Loucy (cell line): ENCODE measurements around the gene SLC29A1.
A peak's percentile ranks its signal among the peaks of the same experiment; 100 is the strongest.

ENCODE experiments used
- H2AFZ ChIP-seq: fragments of 200-600 bp; sonication (generic); 2 replicates; pipeline ENCODE4 v1.6.0; 2016; ENCODE audit warnings: antibody characterized with exemption, mild to moderate bottlenecking, low read length, moderate library complexity
- H3F3A ChIP-seq: fragments of 200-600 bp; 2 replicates; pipeline ENCODE4 v1.6.0; 2016; ENCODE audit warnings: antibody characterized with exemption, low read depth, mild to moderate bottlenecking
- H3K27me3 ChIP-seq: fragments of 200-600 bp; sonication (generic); 2 replicates; pipeline ENCODE4 v1.6.1; 2014; ENCODE audit warnings: low read length, mild to moderate bottlenecking; ENCODE audit not compliant: insufficient read depth, poor library complexity, severe bottlenecking
- H3K36me3 ChIP-seq: fragments of 200-600 bp; sonication (generic); 2 replicates; pipeline ENCODE4 v1.6.1; 2016; ENCODE audit warnings: low read length; ENCODE audit not compliant: insufficient read depth
- H3K4me1 ChIP-seq: fragments of 200-600 bp; sonication (generic); 2 replicates; pipeline ENCODE4 v1.5.1; 2014; ENCODE audit warnings: low read length, mild to moderate bottlenecking; ENCODE audit not compliant: insufficient read depth, poor library complexity, severe bottlenecking
- H3K4me2 ChIP-seq: fragments of 200-600 bp; sonication (generic); 2 replicates; pipeline ENCODE4 v1.6.0; 2014; ENCODE audit warnings: antibody characterized with exemption, low read length, low read depth, mild to moderate bottlenecking; ENCODE audit not compliant: poor library complexity, severe bottlenecking
- H3K4me3 ChIP-seq: fragments of 200-600 bp; sonication (generic); 2 replicates; pipeline ENCODE4 v1.5.1; 2014; ENCODE audit warnings: low read length, mild to moderate bottlenecking, mixed read lengths; ENCODE audit not compliant: poor library complexity, severe bottlenecking
- H3K79me2 ChIP-seq: fragments of 200-600 bp; sonication (generic); 2 replicates; pipeline ENCODE4 v1.6.1; 2014; ENCODE audit warnings: low read length; ENCODE audit not compliant: insufficient read depth
- H3K9ac ChIP-seq: fragments of 200-600 bp; sonication (generic); 2 replicates; pipeline ENCODE4 v1.6.0; 2014; ENCODE audit warnings: mild to moderate bottlenecking, low read depth, low read length, moderate library complexity; ENCODE audit not compliant: poor library complexity, severe bottlenecking
- H3K9me2 ChIP-seq: fragments of 200-600 bp; sonication (generic); replicated peaks from 2 replicates; pipeline ENCODE4 v1.6.1; 2016; ENCODE audit warnings: low read depth, low read length, mixed read lengths
- H3K9me3 ChIP-seq: fragments of 200-600 bp; sonication (generic); 2 replicates; pipeline ENCODE4 v1.6.1; 2014; ENCODE audit warnings: mild to moderate bottlenecking, antibody characterized with exemption, low read length, low read depth; ENCODE audit not compliant: insufficient read depth
- H4K20me1 ChIP-seq: fragments of 200-600 bp; sonication (generic); 2 replicates; pipeline ENCODE4 v1.6.0; 2014; ENCODE audit warnings: antibody characterized with exemption, low read length, mild to moderate bottlenecking; ENCODE audit not compliant: insufficient read depth, poor library complexity, severe bottlenecking
- CTCF ChIP-seq: fragments of 200-600 bp; sonication (generic); conservative IDR thresholded peaks from 2 replicates; pipeline ENCODE4 v1.5.1; 2014; ENCODE audit warnings: mild to moderate bottlenecking, antibody characterized with exemption, low read length
- EZH2phosphoT487 ChIP-seq: fragments of 200-600 bp; IDR thresholded peaks from 2 replicates; pipeline ENCODE4 v1.6.1; 2018; ENCODE audit warnings: antibody characterized with exemption, mild to moderate bottlenecking, moderate library complexity, borderline replicate concordance

SLC29A1 gene

GRCh38 chr6:44247338-44248302 is 24.2 kb downstream of the SLC29A1 start:
- H2AFZ ChIP-seq: 0 out of 2 replicates have a peak overlapping the region, but pooled peaks have one; percentile 16
- H3K36me3 ChIP-seq: peaks cover 43% of the 10 kb centered on the region
- H3K9me2 ChIP-seq: no peaks in the 10 kb centered on the region
- peak overlapping the region; percentile 96 for H3K4me2 ChIP-seq
- peak overlapping the region; percentile 98 for H3K4me3 ChIP-seq
- no peak for TF ChIP-seq CTCF
- peaks cover 30% of the 10 kb centered on the region for H3K4me1 ChIP-seq
- peaks cover 4% of the 10 kb centered on the region; the same call in 1 of the 2 replicates for H3F3A ChIP-seq
- no peaks in the 10 kb centered on the region for H3K9me3 ChIP-seq
- H4K20me1 ChIP-seq: peaks cover 55% of the 10 kb centered on the region
- peaks cover 3% of the 10 kb centered on the region for H3K27me3 ChIP-seq
- peaks cover 56% of the 10 kb centered on the region for H3K79me2 ChIP-seq
- peak overlapping the region; percentile 97 for H3K9ac ChIP-seq

GRCh38 chr6:44248579-44248978 is 25.2 kb downstream of the SLC29A1 start:
- H4K20me1 ChIP-seq: peaks cover 65% of the 10 kb centered on the region
- H3K9me3 ChIP-seq: no peaks in the 10 kb centered on the region
- peaks cover 30% of the 10 kb centered on the region for H3K4me1 ChIP-seq
- no peak for TF ChIP-seq CTCF
- no peak for TF ChIP-seq EZH2phosphoT487
- H3K36me3 ChIP-seq: peaks cover 53% of the 10 kb centered on the region
- peak overlapping the region; percentile 98 for H3K4me3 ChIP-seq
- H2AFZ ChIP-seq: no peak overlapping the region
- H3K4me2 ChIP-seq: peak overlapping the region; percentile 96
- peaks cover 60% of the 10 kb centered on the region for H3K79me2 ChIP-seq
- peaks cover 3% of the 10 kb centered on the region for H3K27me3 ChIP-seq
- peak overlapping the region; percentile 97 for H3K9ac ChIP-seq
- H3F3A ChIP-seq: peaks cover 4% of the 10 kb centered on the region; the same call in 1 of the 2 replicates
- no peaks in the 10 kb centered on the region for H3K9me2 ChIP-seq

GRCh38 chr6:44249082-44249748 is 25.8 kb downstream of the SLC29A1 start:
- Histone ChIP-seq H3K79me2 (peaks cover 66% of the 10 kb centered on the region), H3K36me3 (peaks cover 59% of the 10 kb centered on the region), H3K9me2 (no peaks in the 10 kb centered on the region), H3K4me2 (peak overlapping the region; percentile 96), H3K4me3 (peak overlapping the region; percentile 98), H3K27me3 (peaks cover 3% of the 10 kb centered on the region), H3K9ac (peak overlapping the region; percentile 97), H3K9me3 (no peaks in the 10 kb centered on the region), H3F3A (peaks cover 7% of the 10 kb centered on the region; the same call in 1 of the 2 replicates), H4K20me1 (peaks cover 71% of the 10 kb centered on the region), H2AFZ (no peak overlapping the region), H3K4me1 (peaks cover 33% of the 10 kb centered on the region)
- no peak for TF ChIP-seq EZH2phosphoT487
- TF ChIP-seq CTCF: no peak
